Esophagus muscularis mucosa (tissue), 3 donors: ENCODE measurements around the gene DNAJC5.

Experiments used
- CTCF ChIP-seq, 3 experiments: fragments of 200-600 bp in 2 of 3; fragments of 450-650 bp in 1 of 3; sonication (generic) in 2 of 3; IDR thresholded peaks; one replicate each; pipeline ENCODE4 v1.5.1; 2017 to 2019; ENCODE audit warnings: antibody characterized with exemption in 3 of 3, mild to moderate bottlenecking in 2 of 3, moderate library complexity in 1 of 3
- POLR2A ChIP-seq: fragments of 450-650 bp; IDR thresholded peaks from one replicate; pipeline ENCODE4 v1.6.1; 2017; ENCODE audit warnings: antibody characterized with exemption, moderate library complexity, mild to moderate bottlenecking, low read depth

- no peak for TF ChIP-seq CTCF (IDR thresholded peaks at IDR 0.05)
- TF ChIP-seq POLR2A: no peak
These were observed 46.6 kb downstream of the DNAJC5 start for GRCh38 chr20:63941282-63942081.
